ENCODE results near the gene PREP.

PREP gene

DNA sequence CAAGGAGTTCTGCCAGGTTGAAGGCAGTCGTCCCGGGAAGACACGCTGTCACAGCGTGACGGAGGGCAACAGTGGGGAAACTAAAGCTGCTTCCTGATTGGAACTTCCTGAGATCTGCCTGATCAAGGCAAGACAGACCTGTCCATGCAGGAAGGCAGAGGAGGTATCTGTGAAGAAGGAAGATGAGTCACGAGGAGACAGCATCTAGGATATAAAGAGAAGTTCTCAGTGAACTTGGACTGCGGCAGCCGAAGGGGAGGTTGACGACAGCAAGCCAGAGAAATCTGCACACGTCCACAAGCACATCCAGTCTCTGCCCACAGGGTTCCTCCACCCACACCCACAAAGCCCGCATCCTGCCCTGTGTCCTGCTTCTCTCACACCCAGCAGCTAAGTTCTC lies 38.6 kb downstream of the PREP start:
- H3K4me1 Mint-ChIP-seq = peaks cover 5% of the 10 kb centered on the region
- H3K9me3 Mint-ChIP-seq = peaks cover 1% of the 10 kb centered on the region
- H3K36me3 Mint-ChIP-seq (ENCODE audit: low read depth) = peaks cover 60% of the 10 kb centered on the region
- no peaks in the 10 kb centered on the region for H3K27me3 Mint-ChIP-seq (ENCODE audit: low read depth)
- no peak overlapping the region for H3K27ac Mint-ChIP-seq
- no peak overlapping the region for H3K4me3 Mint-ChIP-seq
- TF ChIP-seq, protein P1, sequence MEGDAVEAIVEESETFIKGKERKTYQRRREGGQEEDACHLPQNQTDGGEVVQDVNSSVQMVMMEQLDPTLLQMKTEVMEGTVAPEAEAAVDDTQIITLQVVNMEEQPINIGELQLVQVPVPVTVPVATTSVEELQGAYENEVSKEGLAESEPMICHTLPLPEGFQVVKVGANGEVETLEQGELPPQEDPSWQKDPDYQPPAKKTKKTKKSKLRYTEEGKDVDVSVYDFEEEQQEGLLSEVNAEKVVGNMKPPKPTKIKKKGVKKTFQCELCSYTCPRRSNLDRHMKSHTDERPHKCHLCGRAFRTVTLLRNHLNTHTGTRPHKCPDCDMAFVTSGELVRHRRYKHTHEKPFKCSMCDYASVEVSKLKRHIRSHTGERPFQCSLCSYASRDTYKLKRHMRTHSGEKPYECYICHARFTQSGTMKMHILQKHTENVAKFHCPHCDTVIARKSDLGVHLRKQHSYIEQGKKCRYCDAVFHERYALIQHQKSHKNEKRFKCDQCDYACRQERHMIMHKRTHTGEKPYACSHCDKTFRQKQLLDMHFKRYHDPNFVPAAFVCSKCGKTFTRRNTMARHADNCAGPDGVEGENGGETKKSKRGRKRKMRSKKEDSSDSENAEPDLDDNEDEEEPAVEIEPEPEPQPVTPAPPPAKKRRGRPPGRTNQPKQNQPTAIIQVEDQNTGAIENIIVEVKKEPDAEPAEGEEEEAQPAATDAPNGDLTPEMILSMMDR (IDR thresholded peaks at IDR 0.05; ENCODE audit: unreplicated experiment in 3 of 3) = no peak

DNA sequence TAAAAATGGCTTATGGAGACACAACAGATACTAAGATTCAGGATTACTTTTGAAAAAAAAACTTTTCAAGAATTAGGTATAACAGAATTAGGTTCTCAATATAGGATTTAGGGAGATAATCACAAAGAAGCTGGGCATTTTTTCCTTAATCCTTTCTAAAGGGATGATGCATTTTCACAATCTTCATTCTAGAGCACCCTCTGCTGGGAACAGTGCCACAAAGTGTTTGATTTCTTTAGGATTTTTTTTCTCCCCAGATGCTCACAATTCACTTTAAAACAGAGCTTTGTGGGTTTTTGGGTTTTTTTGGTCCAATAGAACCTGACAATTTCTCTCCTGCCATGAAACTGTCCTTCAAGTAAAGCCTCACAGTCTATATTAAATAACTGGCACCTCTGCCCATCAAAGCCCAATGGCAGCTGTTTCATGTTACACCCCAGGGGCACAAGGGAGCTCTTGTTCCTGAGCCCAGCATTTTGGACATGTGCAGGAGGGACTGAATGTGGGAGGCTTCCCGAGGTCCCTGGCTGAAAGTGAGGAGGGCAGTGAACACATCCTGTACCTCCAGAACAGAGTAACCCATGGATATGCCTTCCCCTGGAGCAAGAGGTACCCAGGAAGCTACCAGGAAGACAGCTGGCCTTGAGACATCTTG lies 39.7 kb downstream of the PREP start:
- no peak overlapping the region for H3K27ac Mint-ChIP-seq
- no peak overlapping the region for H3K4me3 Mint-ChIP-seq
- H3K4me1 Mint-ChIP-seq = peaks cover 5% of the 10 kb centered on the region
- TF ChIP-seq, protein P1 (IDR thresholded peaks at IDR 0.05; ENCODE audit: unreplicated experiment in 3 of 3) = peak; percentile 35 to 52 (median 40)
- H3K36me3 Mint-ChIP-seq (ENCODE audit: low read depth) = peaks cover 60% of the 10 kb centered on the region
- no peaks in the 10 kb centered on the region for H3K9me3 Mint-ChIP-seq
- H3K27me3 Mint-ChIP-seq (ENCODE audit: low read depth) = no peaks in the 10 kb centered on the region

DNA sequence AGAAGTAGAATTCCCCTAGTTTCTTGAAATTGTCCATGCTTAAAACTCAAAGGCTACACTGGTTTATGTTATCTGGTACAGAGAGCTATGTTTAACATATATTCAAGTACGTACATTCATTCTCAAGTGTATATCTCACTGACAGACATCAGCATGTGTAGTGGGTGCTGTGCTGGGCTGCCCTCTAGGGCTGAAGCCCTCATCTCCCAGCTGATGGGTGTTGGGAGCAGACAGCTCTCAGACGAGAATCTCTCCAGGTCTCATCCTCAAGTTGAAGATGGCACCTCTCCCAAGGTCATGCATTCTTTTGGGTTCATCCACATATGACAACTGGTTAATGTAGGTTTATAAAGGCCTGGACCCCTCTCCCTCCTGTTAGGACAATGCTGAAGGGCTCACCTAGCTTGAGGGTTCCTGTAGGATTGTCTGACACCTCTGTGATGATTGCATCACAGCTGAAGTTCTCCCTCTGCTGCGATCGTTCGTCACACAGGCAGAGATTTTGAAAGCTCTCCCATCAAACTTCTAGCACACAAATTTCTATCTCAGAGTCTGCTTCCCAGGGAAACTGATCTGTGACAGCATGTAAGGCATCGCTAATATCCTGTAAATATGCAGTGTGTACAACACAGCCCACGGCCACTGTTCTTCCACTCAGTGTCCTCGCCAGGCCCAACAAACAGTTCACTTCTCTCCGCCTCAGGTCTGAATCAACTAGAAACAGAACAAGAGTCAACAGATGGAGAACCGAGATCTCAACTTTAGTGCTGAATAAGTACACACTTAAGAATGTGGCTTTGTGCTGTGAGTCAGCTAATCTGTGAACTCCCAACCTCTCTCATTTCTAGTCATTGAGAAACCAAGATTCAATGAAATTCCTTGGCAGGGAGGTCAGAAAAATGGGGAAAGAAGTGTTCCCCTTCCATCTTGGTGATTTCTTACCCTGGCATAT lies 43.2 kb downstream of the PREP start:
- H3K27ac Mint-ChIP-seq = no peak overlapping the region
- peaks cover 20% of the 10 kb centered on the region for H3K9me3 Mint-ChIP-seq
- H3K27me3 Mint-ChIP-seq (ENCODE audit: low read depth) = no peaks in the 10 kb centered on the region
- TF ChIP-seq, protein P1 (IDR thresholded peaks at IDR 0.05; ENCODE audit: unreplicated experiment in 3 of 3) = no peak
- peaks cover 5% of the 10 kb centered on the region for H3K4me1 Mint-ChIP-seq
- no peak overlapping the region for H3K4me3 Mint-ChIP-seq
- H3K36me3 Mint-ChIP-seq (ENCODE audit: low read depth) = peaks cover 67% of the 10 kb centered on the region

DNA sequence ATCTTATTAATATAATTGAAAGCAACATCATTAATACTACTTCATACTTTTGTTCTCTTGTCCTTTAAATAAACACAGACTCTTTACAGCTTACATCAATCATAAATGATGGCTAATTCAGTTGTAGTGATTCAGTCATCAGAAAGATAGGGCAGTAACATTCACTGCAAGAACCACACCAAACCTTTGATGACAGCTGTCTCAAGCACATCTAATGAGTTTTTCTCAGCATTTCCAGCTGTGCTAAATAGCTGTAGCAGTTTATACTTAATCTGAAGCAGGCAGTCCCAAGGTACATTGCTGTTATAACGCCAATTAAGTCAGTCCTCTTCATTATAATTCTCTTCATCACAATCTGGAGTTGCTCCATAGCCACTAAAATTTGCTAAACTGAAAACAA lies 45.7 kb downstream of the PREP start:
- H3K27me3 Mint-ChIP-seq (ENCODE audit: low read depth) = no peaks in the 10 kb centered on the region
- peaks cover 21% of the 10 kb centered on the region for H3K9me3 Mint-ChIP-seq
- TF ChIP-seq, protein P1 (IDR thresholded peaks at IDR 0.05; ENCODE audit: unreplicated experiment in 3 of 3) = no peak
- H3K27ac Mint-ChIP-seq = no peak overlapping the region
- peaks cover 65% of the 10 kb centered on the region for H3K36me3 Mint-ChIP-seq (ENCODE audit: low read depth)
- H3K4me3 Mint-ChIP-seq = no peak overlapping the region
- no peaks in the 10 kb centered on the region for H3K4me1 Mint-ChIP-seq

DNA sequence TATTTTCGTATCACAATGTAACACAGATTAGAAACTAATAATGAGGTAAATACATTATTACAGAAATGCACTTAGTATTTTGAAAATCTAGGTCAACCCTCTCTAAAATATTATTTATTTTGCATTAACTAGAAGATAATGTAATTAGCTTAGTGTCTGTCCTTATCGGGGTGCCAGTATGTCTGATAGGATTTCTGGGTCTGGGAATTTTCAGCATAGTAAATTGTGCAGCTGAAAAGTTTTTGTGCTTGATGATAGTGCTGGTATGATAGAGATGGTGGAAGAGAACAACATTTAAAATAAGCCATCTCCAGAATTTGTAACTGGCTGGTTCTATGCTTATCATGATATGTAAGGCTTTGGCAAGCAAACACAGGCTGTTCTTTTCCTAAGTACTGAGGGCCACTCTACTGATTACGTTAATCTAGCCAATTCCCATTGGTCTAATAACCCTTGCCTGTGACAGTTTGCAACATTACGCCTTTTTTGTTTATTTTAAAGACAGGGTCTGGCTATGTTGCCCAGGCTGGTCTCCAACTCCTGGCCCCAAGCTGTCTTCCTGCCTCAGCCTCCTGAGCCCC lies 50.8 kb downstream of the PREP start:
- no peak overlapping the region for H3K4me3 Mint-ChIP-seq
- H3K4me1 Mint-ChIP-seq = no peaks in the 10 kb centered on the region
- peaks cover 20% of the 10 kb centered on the region for H3K9me3 Mint-ChIP-seq
- peaks cover 68% of the 10 kb centered on the region for H3K36me3 Mint-ChIP-seq (ENCODE audit: low read depth)
- no peaks in the 10 kb centered on the region for H3K27me3 Mint-ChIP-seq (ENCODE audit: low read depth)
- no peak overlapping the region for H3K27ac Mint-ChIP-seq
- TF ChIP-seq, protein P1 (IDR thresholded peaks at IDR 0.05; ENCODE audit: unreplicated experiment in 3 of 3) = no peak
